ENCODE results near the gene CARF.

The CARF gene

GRCh38 chr2:203002054-203002821, 90.2 kb downstream of the CARF start:
- TF ChIP-seq ESRRG (CRISPR knock-in tag; IDR thresholded peaks at IDR 0.05), result no peak
- TF ChIP-seq ZC3H10 (CRISPR knock-in tag; IDR thresholded peaks at IDR 0.05), result no peak
- TF ChIP-seq ZNF565 (CRISPR knock-in tag; conservative IDR thresholded peaks at IDR 0.05; ENCODE audit: low read depth), result no peak
- TF ChIP-seq, protein P1, sequence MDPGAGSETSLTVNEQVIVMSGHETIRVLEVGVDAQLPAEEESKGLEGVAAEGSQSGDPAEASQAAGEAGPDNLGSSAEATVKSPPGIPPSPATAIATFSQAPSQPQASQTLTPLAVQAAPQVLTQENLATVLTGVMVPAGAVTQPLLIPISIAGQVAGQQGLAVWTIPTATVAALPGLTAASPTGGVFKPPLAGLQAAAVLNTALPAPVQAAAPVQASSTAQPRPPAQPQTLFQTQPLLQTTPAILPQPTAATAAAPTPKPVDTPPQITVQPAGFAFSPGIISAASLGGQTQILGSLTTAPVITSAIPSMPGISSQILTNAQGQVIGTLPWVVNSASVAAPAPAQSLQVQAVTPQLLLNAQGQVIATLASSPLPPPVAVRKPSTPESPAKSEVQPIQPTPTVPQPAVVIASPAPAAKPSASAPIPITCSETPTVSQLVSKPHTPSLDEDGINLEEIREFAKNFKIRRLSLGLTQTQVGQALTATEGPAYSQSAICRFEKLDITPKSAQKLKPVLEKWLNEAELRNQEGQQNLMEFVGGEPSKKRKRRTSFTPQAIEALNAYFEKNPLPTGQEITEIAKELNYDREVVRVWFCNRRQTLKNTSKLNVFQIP (CRISPR knock-in tag; IDR thresholded peaks at IDR 0.05; ENCODE audit: borderline replicate concordance, low read depth), result no peak
- TF ChIP-seq, protein P2, sequence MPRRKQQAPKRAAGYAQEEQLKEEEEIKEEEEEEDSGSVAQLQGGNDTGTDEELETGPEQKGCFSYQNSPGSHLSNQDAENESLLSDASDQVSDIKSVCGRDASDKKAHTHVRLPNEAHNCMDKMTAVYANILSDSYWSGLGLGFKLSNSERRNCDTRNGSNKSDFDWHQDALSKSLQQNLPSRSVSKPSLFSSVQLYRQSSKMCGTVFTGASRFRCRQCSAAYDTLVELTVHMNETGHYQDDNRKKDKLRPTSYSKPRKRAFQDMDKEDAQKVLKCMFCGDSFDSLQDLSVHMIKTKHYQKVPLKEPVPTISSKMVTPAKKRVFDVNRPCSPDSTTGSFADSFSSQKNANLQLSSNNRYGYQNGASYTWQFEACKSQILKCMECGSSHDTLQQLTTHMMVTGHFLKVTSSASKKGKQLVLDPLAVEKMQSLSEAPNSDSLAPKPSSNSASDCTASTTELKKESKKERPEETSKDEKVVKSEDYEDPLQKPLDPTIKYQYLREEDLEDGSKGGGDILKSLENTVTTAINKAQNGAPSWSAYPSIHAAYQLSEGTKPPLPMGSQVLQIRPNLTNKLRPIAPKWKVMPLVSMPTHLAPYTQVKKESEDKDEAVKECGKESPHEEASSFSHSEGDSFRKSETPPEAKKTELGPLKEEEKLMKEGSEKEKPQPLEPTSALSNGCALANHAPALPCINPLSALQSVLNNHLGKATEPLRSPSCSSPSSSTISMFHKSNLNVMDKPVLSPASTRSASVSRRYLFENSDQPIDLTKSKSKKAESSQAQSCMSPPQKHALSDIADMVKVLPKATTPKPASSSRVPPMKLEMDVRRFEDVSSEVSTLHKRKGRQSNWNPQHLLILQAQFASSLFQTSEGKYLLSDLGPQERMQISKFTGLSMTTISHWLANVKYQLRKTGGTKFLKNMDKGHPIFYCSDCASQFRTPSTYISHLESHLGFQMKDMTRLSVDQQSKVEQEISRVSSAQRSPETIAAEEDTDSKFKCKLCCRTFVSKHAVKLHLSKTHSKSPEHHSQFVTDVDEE (CRISPR knock-in tag; IDR thresholded peaks at IDR 0.05), result no peak
- TF ChIP-seq RARB (CRISPR knock-in tag; IDR thresholded peaks at IDR 0.05), result no peak
- no peak for TF ChIP-seq TOX (CRISPR knock-in tag; IDR thresholded peaks at IDR 0.05; ENCODE audit: borderline replicate concordance)
- TF ChIP-seq ZNF70 (CRISPR knock-in tag; IDR thresholded peaks at IDR 0.05), result no peak
- TF ChIP-seq, protein P3, sequence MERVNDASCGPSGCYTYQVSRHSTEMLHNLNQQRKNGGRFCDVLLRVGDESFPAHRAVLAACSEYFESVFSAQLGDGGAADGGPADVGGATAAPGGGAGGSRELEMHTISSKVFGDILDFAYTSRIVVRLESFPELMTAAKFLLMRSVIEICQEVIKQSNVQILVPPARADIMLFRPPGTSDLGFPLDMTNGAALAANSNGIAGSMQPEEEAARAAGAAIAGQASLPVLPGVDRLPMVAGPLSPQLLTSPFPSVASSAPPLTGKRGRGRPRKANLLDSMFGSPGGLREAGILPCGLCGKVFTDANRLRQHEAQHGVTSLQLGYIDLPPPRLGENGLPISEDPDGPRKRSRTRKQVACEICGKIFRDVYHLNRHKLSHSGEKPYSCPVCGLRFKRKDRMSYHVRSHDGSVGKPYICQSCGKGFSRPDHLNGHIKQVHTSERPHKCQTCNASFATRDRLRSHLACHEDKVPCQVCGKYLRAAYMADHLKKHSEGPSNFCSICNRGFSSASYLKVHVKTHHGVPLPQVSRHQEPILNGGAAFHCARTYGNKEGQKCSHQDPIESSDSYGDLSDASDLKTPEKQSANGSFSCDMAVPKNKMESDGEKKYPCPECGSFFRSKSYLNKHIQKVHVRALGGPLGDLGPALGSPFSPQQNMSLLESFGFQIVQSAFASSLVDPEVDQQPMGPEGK (CRISPR knock-in tag; IDR thresholded peaks at IDR 0.05; ENCODE audit: borderline replicate concordance), result no peak
- no peak for TF ChIP-seq PPARA (CRISPR knock-in tag; IDR thresholded peaks at IDR 0.05; ENCODE audit: borderline replicate concordance)
- no peak for TF ChIP-seq ZFP3 (CRISPR knock-in tag; IDR thresholded peaks at IDR 0.05)
- TF ChIP-seq CREB5 (CRISPR knock-in tag; IDR thresholded peaks at IDR 0.05; ENCODE audit: low read depth), result no peak
- TF ChIP-seq OSR1 (CRISPR knock-in tag; IDR thresholded peaks at IDR 0.05), result no peak
- no peak for TF ChIP-seq ARNTL (CRISPR knock-in tag; IDR thresholded peaks at IDR 0.05; ENCODE audit: borderline replicate concordance, low read depth)
- no peak for TF ChIP-seq BACH2 (CRISPR knock-in tag; IDR thresholded peaks at IDR 0.05; ENCODE audit: borderline replicate concordance)
- TF ChIP-seq TCF4 (CRISPR knock-in tag; IDR thresholded peaks at IDR 0.05; ENCODE audit: borderline replicate concordance), result no peak
- ATAC-seq, result no peak

- ATAC-seq, result no peak
These were observed 91.6 kb downstream of the CARF start for GRCh38 chr2:203003716-203004115.

GRCh38 chr2:203014456-203015199, 102.6 kb downstream of the CARF start, which contains the start of gene NBEAL1:
TSS of gene NBEAL1 (plus strand) at chr2:203014875. CDS start at chr2:203016385, 1,510 bp downstream.
- peak; percentile 92 for ATAC-seq
- 0 out of 2 replicates have a peak, but pooled peaks have one; percentile 28 for TF ChIP-seq CREB5 (CRISPR knock-in tag; IDR thresholded peaks at IDR 0.05; ENCODE audit: low read depth)
- TF ChIP-seq ESRRG (CRISPR knock-in tag; IDR thresholded peaks at IDR 0.05), result no peak

More at GRCh38 chr2:203003716-203004115, 91.6 kb downstream of the CARF start:
- TF ChIP-seq, protein P3 (CRISPR knock-in tag; IDR thresholded peaks at IDR 0.05; ENCODE audit: borderline replicate concordance), result no peak
